GM21717 (cell line): ENCODE results near the gene DMD.

Experiments used
- ATAC-seq: cut with Tn5 transposase; IDR thresholded peaks from one replicate; pipeline ENCODE4 v1.9.1; 2021; ENCODE audit warnings: mild to moderate bottlenecking, moderate library complexity; ENCODE audit not compliant: unreplicated experiment

DMD gene

GRCh38 chrX:31796624-31797023 is 1414.7 kb downstream of the DMD start:
- ATAC-seq = no peak

GRCh38 chrX:31747411-31747810 is 1463.9 kb downstream of the DMD start:
- no peak for ATAC-seq

GRCh38 chrX:31743004-31743403 is 1468.3 kb downstream of the DMD start:
- ATAC-seq = no peak

- no peak for ATAC-seq
Observed at GRCh38 chrX:31717474-31717873, 1493.9 kb downstream of the DMD start.

GRCh38 chrX:31715675-31716074 is 1495.7 kb downstream of the DMD start:
- no peak for ATAC-seq

- ATAC-seq = no peak
Observed at GRCh38 chrX:31714797-31715196, 1496.6 kb downstream of the DMD start.

- ATAC-seq = no peak
Observed at GRCh38 chrX:31713120-31713519, 1498.2 kb downstream of the DMD start.

GRCh38 chrX:31711166-31711565 is 1500.2 kb downstream of the DMD start:
- ATAC-seq = no peak

- no peak for ATAC-seq
Observed at GRCh38 chrX:31708116-31708515, 1503.2 kb downstream of the DMD start.

- ATAC-seq = no peak
Observed at GRCh38 chrX:31706466-31706865, 1504.9 kb downstream of the DMD start.

GRCh38 chrX:31705816-31706215 is 1505.5 kb downstream of the DMD start:
- no peak for ATAC-seq

GRCh38 chrX:31704938-31705337 is 1506.4 kb downstream of the DMD start:
- no peak for ATAC-seq

- ATAC-seq = no peak
Observed at GRCh38 chrX:31702222-31702621, 1509.1 kb downstream of the DMD start.

GRCh38 chrX:31697294-31697916 is 1513.9 kb downstream of the DMD start:
- no peak for ATAC-seq

- no peak for ATAC-seq
Observed at GRCh38 chrX:31679861-31680260, 1531.5 kb downstream of the DMD start.

- no peak for ATAC-seq
Observed at GRCh38 chrX:31670245-31670644, 1541.1 kb downstream of the DMD start.

GRCh38 chrX:31665454-31665853 is 1545.9 kb downstream of the DMD start:
- ATAC-seq = no peak

GRCh38 chrX:31663172-31663571 is 1548.2 kb downstream of the DMD start:
- ATAC-seq = no peak

- no peak for ATAC-seq
Observed at GRCh38 chrX:31661280-31661810, 1550.0 kb downstream of the DMD start.

- no peak for ATAC-seq
Observed at GRCh38 chrX:31658360-31658759, 1553.0 kb downstream of the DMD start.

GRCh38 chrX:31656013-31656412 is 1555.3 kb downstream of the DMD start:
- no peak for ATAC-seq

- no peak for ATAC-seq
Observed at GRCh38 chrX:31653422-31653821, 1557.9 kb downstream of the DMD start.

GRCh38 chrX:31652650-31653049 is 1558.7 kb downstream of the DMD start:
- no peak for ATAC-seq
